HEK293 (cell line): ENCODE results near the gene GJC2.

ENCODE experiments used
- CTCF ChIA-PET: fragments of 350-600 bp; formaldehyde crosslinking; extraction: SDS; loops from one replicate; lab custom pipeline; 2021; ENCODE audit warnings: antibody characterized with exemption; lab: Yijun Ruan, JAX
- POLR2A ChIA-PET: fragments of 300-600 bp; formaldehyde crosslinking; extraction: SDS; loops from one replicate; lab custom pipeline; 2020; ENCODE audit warnings: antibody characterized with exemption, inconsistent platforms; lab: Yijun Ruan, JAX
- H3K27ac ChIP-seq: fragments of 200-500 bp; sonication (Bioruptor generic); 2 replicates; pipeline ENCODE4 v1.5.1; 2014; ENCODE audit warnings: low read depth, low read length, control low read depth, inconsistent platforms; ENCODE audit errors: extremely low read depth
- H3K36me3 ChIP-seq, 2 experiments: fragments of 200-500 bp in 1 of 2; sonication (Bioruptor generic) in 1 of 2; 1 replicate in 1 of 2; 2 replicates in 1 of 2; pipeline ENCODE4 v1.5.1; 2014 to 2017; ENCODE audit warnings: inconsistent platforms in 2 of 2, low read length in 2 of 2; ENCODE audit not compliant: control insufficient read depth in 2 of 2, insufficient read depth in 1 of 2
- H3K4me1 ChIP-seq: fragments of 200-500 bp; sonication (Bioruptor generic); 2 replicates; pipeline ENCODE4 v1.5.1; 2014; ENCODE audit warnings: mild to moderate bottlenecking, low read length, inconsistent platforms; ENCODE audit not compliant: control insufficient read depth, insufficient read depth
- H3K4me3 ChIP-seq: 2 replicates; pipeline ENCODE4 v1.5.1; 2011; ENCODE audit warnings: low read depth, mild to moderate bottlenecking, control low read depth, low read length, moderate library complexity
- H3K9me3 ChIP-seq: fragments of 200-500 bp; sonication (Bioruptor generic); 2 replicates; pipeline ENCODE4 v1.5.1; 2014; ENCODE audit warnings: low read depth, low read length, inconsistent platforms; ENCODE audit not compliant: control insufficient read depth, insufficient read depth
- GLIS1 ChIP-seq: fragments of 450-650 bp; formaldehyde crosslinking; IDR thresholded peaks from 2 replicates; pipeline ENCODE4 v1.5.1; 2016; ENCODE audit warnings: missing biosample characterization, missing genetic modification characterization
- HOXD13 ChIP-seq: sonication (generic); formaldehyde crosslinking; IDR thresholded peaks from 2 replicates; pipeline ENCODE4 v1.8.0; 2022; ENCODE audit warnings: missing genetic modification reagents, borderline replicate concordance
- INSM2 ChIP-seq: fragments of 450-650 bp; formaldehyde crosslinking; IDR thresholded peaks from 2 replicates; pipeline ENCODE4 v1.5.1; 2016; ENCODE audit warnings: missing biosample characterization, missing genetic modification characterization
- PATZ1 ChIP-seq: fragments of 450-650 bp; formaldehyde crosslinking; IDR thresholded peaks from 2 replicates; pipeline ENCODE4 v1.5.1; 2016; ENCODE audit warnings: missing biosample characterization, missing genetic modification characterization
- PBX3 ChIP-seq: sonication (generic); formaldehyde crosslinking; IDR thresholded peaks from 2 replicates; pipeline ENCODE4 v1.8.1; 2022; ENCODE audit warnings: mild to moderate bottlenecking, moderate library complexity, missing genetic modification reagents
- ZFP69B ChIP-seq: fragments of 450-650 bp; formaldehyde crosslinking; IDR thresholded peaks from 2 replicates; pipeline ENCODE4 v1.5.1; 2016; ENCODE audit warnings: missing biosample characterization, missing genetic modification characterization
- ZNF16 ChIP-seq: fragments of 450-650 bp; formaldehyde crosslinking; IDR thresholded peaks from 2 replicates; pipeline ENCODE4 v1.5.1; 2016; ENCODE audit warnings: low read depth, missing biosample characterization, missing genetic modification characterization
- ZNF518A ChIP-seq: fragments of 450-650 bp; formaldehyde crosslinking; conservative IDR thresholded peaks from 2 replicates; pipeline ENCODE4 v1.5.1; 2016; ENCODE audit warnings: low read depth, missing biosample characterization, missing genetic modification characterization
- ZNF530 ChIP-seq: fragments of 450-650 bp; formaldehyde crosslinking; IDR thresholded peaks from 2 replicates; pipeline ENCODE4 v1.5.1; 2016; ENCODE audit warnings: low read depth, missing biosample characterization, missing genetic modification characterization
- ZNF701 ChIP-seq: fragments of 450-650 bp; formaldehyde crosslinking; IDR thresholded peaks from 2 replicates; pipeline ENCODE4 v1.5.1; 2016; ENCODE audit warnings: missing biosample characterization, missing genetic modification characterization
- ZNF785 ChIP-seq: fragments of 450-650 bp; formaldehyde crosslinking; IDR thresholded peaks from 2 replicates; pipeline ENCODE4 v1.5.1; 2016; ENCODE audit warnings: missing biosample characterization, missing genetic modification characterization
- ZSCAN4 ChIP-seq: fragments of 450-650 bp; formaldehyde crosslinking; IDR thresholded peaks from 2 replicates; pipeline ENCODE4 v1.5.1; 2017; ENCODE audit warnings: missing biosample characterization, missing genetic modification characterization

Gene GJC2

GRCh38 chr1:228107636-228108035 is 42.1 kb upstream of the GJC2 start (continued):
- TF ChIP-seq ZNF518A (tag by site-specific recombination) (no peak), ZNF530 (tag by site-specific recombination) (no peak), PBX3 (no peak), INSM2 (no peak), ZNF785 (no peak), ZFP69B (no peak), ZNF16 (tag by site-specific recombination) (no peak), ZNF701 (tag by site-specific recombination) (no peak), ZSCAN4 (tag by site-specific recombination) (no peak), HOXD13 (CRISPR knock-in tag) (no peak)

- Histone ChIP-seq H3K4me1 (0 out of 2 replicates have a peak, but pooled peaks cover 3% of the 10 kb centered on the region), H3K27ac (no peak overlapping the region), H3K36me3 (peaks cover 6 to 33% of the 10 kb centered on the region in 2 experiments), H3K9me3 (no peaks in the 10 kb centered on the region), H3K4me3 (peak overlapping the region; percentile 90)
- TF ChIP-seq GLIS1, result no peak
- TF ChIP-seq PATZ1 (tag by site-specific recombination), result no peak
- POLR2A ChIA-PET, result interaction anchor here (1.6 to 1.9 kb wide), 2 partner anchors 26 to 33 kb away, joined by 5 to 8 read pairs; partner anchors contain the start of gene ARF1
- CTCF ChIA-PET, result interaction anchor here (0.6 to 9.9 kb wide), 3 partner anchors 23 to 1340 kb away, joined by 3 to 57 read pairs (median 4); no protein-coding TSS in a partner anchor
Observed at GRCh38 chr1:228108055-228108690, 41.6 kb upstream of the GJC2 start.
